Thymus (tissue), 11 donors: ENCODE data around the gene CBFA2T2. TPM values are rescaled to one million over a fixed set of nuclear protein-coding genes. Genes with fewer than 3 reads are reported as not detected.
"Not testable (repeated sequence)": the region's sequence is repeated elsewhere in the genome, so short reads cannot be mapped to it uniquely, and the experiment has no call there.

Experiments used
- DNase-seq, 9 donors: peaks; one replicate each; pipeline ENCODE4 v3.0.0-alpha.2; 2013; ENCODE audit warnings: low spot score in 9 of 9, low read depth in 6 of 9, missing footprints in 1 of 9
- H3K27ac ChIP-seq, 2 donors: one replicate each; pipeline ENCODE4 v1.5.1; 2013; ENCODE audit warnings: control low read depth in 1 of 2, low read depth in 1 of 2, low read length in 1 of 2, mild to moderate bottlenecking in 1 of 2, moderate library complexity in 1 of 2
- H3K27me3 ChIP-seq, 2 donors: one replicate each; pipeline ENCODE4 v1.5.1; 2013; ENCODE audit warnings: low read length in 1 of 2; ENCODE audit not compliant: control insufficient read depth in 2 of 2, insufficient read depth in 1 of 2
- H3K36me3 ChIP-seq, 2 donors: one replicate each; pipeline ENCODE4 v1.5.1; 2013; ENCODE audit warnings: low read length in 1 of 2, mild to moderate bottlenecking in 1 of 2, moderate library complexity in 1 of 2; ENCODE audit not compliant: control insufficient read depth in 2 of 2, insufficient read depth in 2 of 2
- H3K4me1 ChIP-seq, 2 donors: one replicate each; pipeline ENCODE4 v1.5.1; 2013; ENCODE audit warnings: low read length in 2 of 2; ENCODE audit not compliant: control insufficient read depth in 2 of 2, insufficient read depth in 2 of 2
- H3K4me3 ChIP-seq, 2 donors: one replicate each; pipeline ENCODE4 v1.5.1; 2013; ENCODE audit warnings: low read length in 2 of 2, control low read depth in 1 of 2, mild to moderate bottlenecking in 1 of 2
- H3K9me3 ChIP-seq, 2 donors: one replicate each; pipeline ENCODE4 v1.5.1; 2013; ENCODE audit warnings: low read length in 1 of 2, mild to moderate bottlenecking in 1 of 2; ENCODE audit not compliant: control insufficient read depth in 2 of 2, insufficient read depth in 1 of 2
- WGBS: extraction: QIAGEN DNeasy Blood & Tissue Kit; methylation state at CpG from one replicate; pipeline ENCODE4 v1.1.7; 2013; 5-methylcytosine and 5-hydroxymethylcytosine counted together
- polyA plus RNA-seq: library from polyadenylated mRNA; stranded (reverse); fragments of 200-250 nt; gene quantifications from one replicate; pipeline ENCODE4 v1.2.3, GENCODE V29; 2013
- total RNA-seq: library from RNA; stranded (reverse); fragments of 120-200 nt; gene quantifications from one replicate; pipeline ENCODE4 v1.2.4, GENCODE V29; 2013
- donor health status: healthy.

Gene CBFA2T2
- total and polyA plus RNA-seq, 2 donors, result 6.4 to 9.1 TPM

DNA sequence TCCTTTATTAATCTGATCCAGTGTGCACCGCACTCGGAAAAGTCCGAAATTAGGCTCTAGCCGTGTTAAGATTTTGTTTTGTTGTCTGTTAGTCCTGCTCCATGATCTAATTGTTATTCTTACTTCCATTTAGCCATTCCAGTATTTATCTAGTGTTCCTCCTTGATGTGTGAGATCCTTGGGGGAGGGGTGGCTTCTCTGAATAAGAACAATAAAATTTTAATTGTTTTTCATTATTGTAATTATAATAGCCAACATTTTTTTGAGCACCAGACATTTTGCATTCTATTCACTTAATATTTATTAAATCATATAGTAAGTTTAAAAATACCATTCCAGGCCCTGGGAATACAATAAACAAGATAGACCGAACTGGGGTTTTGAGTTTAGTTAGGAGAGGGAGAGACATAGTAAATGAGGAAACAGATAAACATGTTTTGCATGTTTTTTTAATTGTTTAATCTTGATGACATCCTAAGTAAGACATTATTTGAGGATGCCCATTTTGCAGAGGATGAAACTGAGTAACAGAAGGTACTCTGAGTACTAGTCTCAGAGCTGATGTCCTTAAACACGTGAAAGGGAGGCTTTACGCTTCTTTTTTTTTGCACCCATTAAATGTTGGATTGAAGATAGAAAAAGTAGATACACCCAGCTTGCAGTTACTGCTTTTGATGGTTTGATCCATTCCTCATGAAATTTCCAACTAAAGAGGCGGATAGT lies 1.2 kb downstream of the CBFA2T2 start:
- peak overlapping the region; percentile 63 to 82 for H3K4me3 ChIP-seq
- WGBS, result 86% methylated on average over 8 of the region's 8 CpGs
- no peaks in the 10 kb centered on the region for H3K27me3 ChIP-seq
- no peaks in the 10 kb centered on the region for H3K9me3 ChIP-seq
- H3K4me1 ChIP-seq, result peaks cover 2 to 12% of the 10 kb centered on the region in 2 donors
- no peak for DNase-seq
- H3K27ac ChIP-seq, result no peak overlapping the region
- H3K36me3 ChIP-seq, result peaks cover 0 to 6% of the 10 kb centered on the region in 2 donors

DNA sequence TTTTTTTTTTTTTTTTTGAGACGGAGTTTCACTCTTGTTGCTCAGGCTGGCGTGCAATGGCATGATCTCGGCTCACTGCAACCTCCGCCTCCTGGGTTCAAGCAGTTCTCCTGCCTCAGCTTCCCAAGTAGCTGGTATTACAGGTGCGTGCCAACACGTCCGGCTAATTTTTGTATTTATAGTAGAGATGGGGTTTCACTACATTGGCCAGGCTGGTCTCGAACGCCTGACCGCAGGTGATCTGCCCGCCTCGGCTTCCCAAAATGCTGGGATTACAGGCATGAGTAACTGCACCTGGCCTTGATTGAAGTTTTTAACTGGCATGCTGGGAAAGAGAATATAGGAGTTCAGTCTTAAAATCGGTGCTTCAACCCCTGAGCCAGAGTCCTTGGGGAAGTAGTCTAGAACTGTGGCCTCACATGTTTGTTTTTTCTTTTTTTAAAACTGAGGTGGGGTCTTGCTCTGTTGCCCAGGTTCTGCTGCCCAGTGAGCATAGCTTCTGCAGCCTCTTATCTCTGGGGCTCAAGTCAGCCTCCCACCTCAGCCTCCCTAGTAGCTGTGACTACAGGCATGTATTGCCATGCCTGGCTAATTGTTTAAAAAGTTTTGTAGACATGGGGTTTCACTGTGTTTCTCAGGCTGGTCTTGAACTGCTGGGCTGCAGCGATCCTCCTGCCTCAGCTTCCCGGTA lies 3.3 kb downstream of the CBFA2T2 start:
- WGBS, result 93% methylated on average over 15 of the region's 15 CpGs
- H3K27ac ChIP-seq, result no peak overlapping the region
- peaks cover 2 to 12% of the 10 kb centered on the region in 2 donors for H3K4me1 ChIP-seq
- no peak for DNase-seq
- H3K4me3 ChIP-seq, result no peak overlapping the region
- no peaks in the 10 kb centered on the region for H3K9me3 ChIP-seq
- peaks cover 0 to 6% of the 10 kb centered on the region in 2 donors for H3K36me3 ChIP-seq
- no peaks in the 10 kb centered on the region for H3K27me3 ChIP-seq

DNA sequence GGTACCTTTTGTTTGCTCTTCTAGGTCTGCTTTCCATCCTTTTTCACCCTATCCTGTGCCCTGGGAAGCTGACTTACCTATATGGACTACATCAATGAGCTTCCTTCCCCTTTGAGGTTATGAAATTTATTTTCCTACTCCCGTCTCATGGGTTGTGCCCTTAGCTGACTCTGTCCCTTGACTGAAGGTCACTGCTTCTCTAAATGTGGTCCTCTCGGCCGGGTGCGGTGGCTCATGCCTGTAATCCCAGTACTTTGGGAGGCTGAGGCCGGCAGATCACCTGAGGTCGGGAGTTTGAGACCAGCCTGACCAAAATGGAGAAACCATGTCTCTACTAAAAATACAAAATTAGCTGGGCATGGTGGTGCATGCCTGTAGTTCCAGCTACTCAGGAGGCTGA lies 6.9 kb downstream of the CBFA2T2 start:
- not testable (repeated sequence) for DNase-seq, H3K4me1 ChIP-seq, H3K27ac ChIP-seq, H3K27me3 ChIP-seq, H3K9me3 ChIP-seq, H3K4me3 ChIP-seq, H3K36me3 ChIP-seq
- 98% methylated on average over 6 of the region's 6 CpGs for WGBS

DNA sequence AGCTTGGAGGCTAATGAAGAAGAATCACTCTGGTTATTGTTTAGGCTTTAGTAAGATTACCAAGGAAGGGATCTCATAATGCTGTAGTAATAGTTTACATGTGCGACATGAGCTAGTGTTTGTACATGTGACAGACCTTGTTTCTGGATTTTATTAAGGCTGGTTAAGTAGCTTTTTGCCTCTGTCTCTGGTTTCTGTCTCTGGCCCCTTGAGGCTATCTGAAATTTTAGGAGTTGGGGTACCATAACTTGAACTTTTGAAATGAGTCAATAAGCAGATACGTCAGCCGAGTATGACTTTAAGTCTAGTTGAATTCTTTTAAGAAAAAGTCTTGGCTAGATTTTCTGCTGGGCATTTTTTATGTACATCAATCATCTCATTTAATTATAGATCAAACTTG lies 9.5 kb downstream of the CBFA2T2 start:
- Histone ChIP-seq H3K4me3 (no peak overlapping the region), H3K9me3 (no peaks in the 10 kb centered on the region), H3K36me3 (no peaks in the 10 kb centered on the region), H3K27me3 (no peaks in the 10 kb centered on the region), H3K27ac (no peak overlapping the region), H3K4me1 (no peaks in the 10 kb centered on the region)
- DNase-seq, result no peak
- WGBS, result 95% methylated on average over 3 of the region's 3 CpGs

DNA sequence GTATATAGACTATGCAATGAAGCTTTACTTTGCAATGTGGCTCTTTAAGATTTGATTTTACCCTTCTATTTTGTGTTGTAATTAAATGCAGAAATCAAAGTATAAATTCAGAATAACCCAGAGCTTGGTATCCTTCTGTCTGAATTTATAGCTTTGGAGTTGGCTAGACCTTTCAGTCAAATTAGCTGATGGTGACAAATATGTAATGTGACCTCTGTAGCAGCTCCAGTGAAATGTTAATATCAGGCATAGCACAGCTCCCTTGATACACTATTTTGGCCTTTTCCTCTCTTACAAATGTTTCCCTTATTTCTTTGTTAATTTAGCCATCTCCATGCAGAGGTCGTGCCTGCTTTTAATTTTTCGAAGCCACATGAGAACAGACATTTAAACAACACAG lies 11.1 kb downstream of the CBFA2T2 start:
- no peaks in the 10 kb centered on the region for H3K4me1 ChIP-seq
- no peak overlapping the region for H3K4me3 ChIP-seq
- H3K27ac ChIP-seq, result no peak overlapping the region
- no peak for DNase-seq
- no peaks in the 10 kb centered on the region for H3K36me3 ChIP-seq
- WGBS, result 97% methylated on average over 2 of the region's 2 CpGs
- no peaks in the 10 kb centered on the region for H3K9me3 ChIP-seq
- H3K27me3 ChIP-seq, result no peaks in the 10 kb centered on the region

DNA sequence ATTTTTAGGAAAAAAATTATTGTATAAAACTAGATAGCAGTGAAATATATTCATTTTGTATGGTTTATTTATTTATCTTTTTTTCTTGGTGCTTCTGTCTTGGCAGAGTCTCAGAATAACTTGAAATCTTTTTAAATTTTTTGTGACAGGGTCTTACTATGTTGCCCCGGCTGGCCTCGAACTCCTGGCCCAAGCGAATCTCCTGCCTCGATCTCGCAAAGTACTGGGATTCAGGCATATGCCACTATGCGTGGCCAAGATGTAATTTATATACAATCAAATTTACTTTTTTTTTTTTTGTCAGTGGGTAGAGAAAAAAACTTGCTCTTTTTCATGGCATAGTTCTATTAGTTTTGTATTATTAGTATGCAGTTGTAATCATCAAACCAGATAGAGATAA lies 13.7 kb downstream of the CBFA2T2 start:
- H3K4me1 ChIP-seq, result no peaks in the 10 kb centered on the region
- no peak for DNase-seq
- WGBS, result 97% methylated on average over 6 of the region's 6 CpGs
- no peaks in the 10 kb centered on the region for H3K27me3 ChIP-seq
- no peak overlapping the region for H3K27ac ChIP-seq
- H3K36me3 ChIP-seq, result no peaks in the 10 kb centered on the region
- H3K4me3 ChIP-seq, result no peak overlapping the region
- no peaks in the 10 kb centered on the region for H3K9me3 ChIP-seq

DNA sequence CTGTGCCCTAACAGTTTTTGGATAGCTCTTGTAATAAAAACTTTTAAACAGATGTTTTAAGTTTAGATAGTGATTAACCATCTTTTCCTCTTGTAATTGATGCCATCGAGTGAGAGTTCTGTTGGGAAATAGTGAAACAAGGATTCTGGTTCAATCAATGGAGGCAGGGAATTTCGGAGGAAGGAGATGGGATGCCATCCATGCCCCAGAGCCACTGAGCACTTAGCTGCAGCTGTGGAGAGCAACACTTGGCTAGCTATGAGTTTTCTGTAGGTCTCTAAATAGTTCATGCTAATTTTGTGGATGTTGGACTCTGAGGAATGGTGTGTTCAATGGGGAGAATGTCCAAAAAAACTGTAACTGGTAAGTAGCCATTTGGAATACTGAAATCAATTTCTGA lies 16.7 kb downstream of the CBFA2T2 start:
- H3K36me3 ChIP-seq, result no peaks in the 10 kb centered on the region
- H3K4me1 ChIP-seq, result no peaks in the 10 kb centered on the region
- no peak for DNase-seq
- H3K9me3 ChIP-seq, result peaks cover 0 to 11% of the 10 kb centered on the region in 2 donors
- 97% methylated on average over 2 of the region's 2 CpGs for WGBS
- H3K27me3 ChIP-seq, result no peaks in the 10 kb centered on the region
- no peak overlapping the region for H3K27ac ChIP-seq
- H3K4me3 ChIP-seq, result no peak overlapping the region

DNA sequence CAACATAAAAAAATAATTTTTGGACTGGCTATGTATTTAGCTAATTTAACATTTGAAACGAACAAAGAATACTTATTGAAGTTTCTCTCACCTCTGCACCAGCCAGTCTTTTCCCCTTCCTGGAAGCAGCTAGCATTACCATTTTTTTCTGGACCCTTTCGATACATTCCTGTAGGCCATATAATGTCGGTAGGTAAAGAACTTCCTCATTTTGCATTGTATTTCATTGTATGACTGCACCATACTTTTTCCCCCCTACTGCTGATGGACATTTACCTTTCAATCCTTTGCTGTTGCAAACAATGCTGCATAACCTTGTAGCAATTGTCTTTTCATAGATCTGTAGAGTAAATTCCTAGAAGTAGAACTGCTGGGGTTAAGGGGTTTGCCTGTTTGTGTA lies 17.6 kb downstream of the CBFA2T2 start:
- DNase-seq, result no peak
- no peak overlapping the region for H3K27ac ChIP-seq
- H3K4me1 ChIP-seq, result no peaks in the 10 kb centered on the region
- H3K9me3 ChIP-seq, result peaks cover 0 to 11% of the 10 kb centered on the region in 2 donors
- H3K27me3 ChIP-seq, result no peaks in the 10 kb centered on the region
- 68% methylated on average over 3 of the region's 3 CpGs for WGBS
- H3K4me3 ChIP-seq, result no peak overlapping the region
- no peaks in the 10 kb centered on the region for H3K36me3 ChIP-seq

DNA sequence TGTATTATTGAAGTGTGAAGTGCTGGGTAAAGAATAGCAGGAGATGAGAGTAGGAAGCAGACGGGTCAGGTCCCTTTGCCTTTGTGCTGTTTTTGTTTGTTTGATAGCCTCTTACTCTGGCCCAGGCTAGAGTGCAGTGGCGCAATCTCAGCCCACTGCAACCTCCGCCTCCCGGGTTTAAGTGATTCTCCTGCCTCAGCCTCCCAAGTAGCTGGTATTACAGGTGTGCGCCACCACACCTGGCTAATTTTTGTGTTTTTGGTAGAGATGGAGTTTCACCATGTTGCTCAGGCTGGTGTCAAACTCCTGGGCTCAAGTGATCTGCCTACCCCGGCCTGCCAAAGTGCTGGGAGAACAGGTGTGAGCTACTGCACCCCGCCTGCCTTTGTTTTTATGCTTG lies 18.1 kb downstream of the CBFA2T2 start:
- H3K9me3 ChIP-seq, result peaks cover 0 to 11% of the 10 kb centered on the region in 2 donors
- not testable (repeated sequence) for H3K4me3 ChIP-seq, H3K36me3 ChIP-seq, H3K4me1 ChIP-seq, H3K27me3 ChIP-seq, H3K27ac ChIP-seq, DNase-seq
- 98% methylated on average over 7 of the region's 7 CpGs for WGBS
